GM10266 (cell line): ENCODE results near the gene SLC7A6OS.

Source experiments
- DNase-seq: peaks from one replicate; pipeline ENCODE4 v3.0.0; 2012; ENCODE audit errors: extremely low spot score
- TF ChIP-seq, protein P1 (sequence below): IDR thresholded peaks from 2 replicates; pipeline ENCODE4 v1.5.1; 2012; ENCODE audit warnings: mild to moderate bottlenecking, low read depth; ENCODE audit not compliant: control insufficient read depth, insufficient read depth; ENCODE audit errors: missing control alignments

Gene SLC7A6OS

DNA sequence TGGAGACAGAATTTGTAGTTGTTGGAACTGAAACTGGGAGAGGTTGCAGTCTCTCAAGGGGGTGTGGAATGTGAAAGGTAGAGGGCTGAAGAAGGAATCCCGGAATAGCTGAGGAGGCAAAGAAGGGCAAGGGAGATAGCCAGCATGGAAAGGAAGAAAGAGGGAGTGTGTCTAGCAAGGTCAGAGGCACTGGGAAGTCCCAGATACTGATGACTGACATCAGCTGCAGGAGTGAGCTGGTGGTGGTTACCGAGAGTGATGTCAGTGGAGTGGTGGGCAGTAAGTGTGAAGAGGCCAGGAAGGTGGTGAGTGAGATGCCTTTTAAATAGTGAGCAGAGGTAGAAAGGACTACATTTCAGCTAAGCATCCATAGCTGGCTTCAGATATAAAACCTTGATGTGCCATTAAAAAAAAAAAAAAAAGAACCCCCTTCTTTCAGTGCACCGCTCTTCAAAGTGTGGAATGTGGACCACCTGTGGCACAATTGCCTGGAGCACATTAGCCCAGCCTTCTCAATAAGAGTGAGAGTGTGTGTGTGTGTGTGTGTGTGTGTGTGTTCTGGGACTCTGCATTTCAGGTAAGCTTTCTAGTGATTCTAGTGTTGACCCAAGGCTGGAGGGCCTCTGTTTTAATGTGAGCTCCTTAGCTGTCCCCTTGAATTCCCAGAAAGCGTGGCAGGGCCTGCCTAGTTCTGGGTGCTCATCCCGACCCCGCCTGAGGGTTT lies 8.6 kb upstream of the SLC7A6OS start:
- TF ChIP-seq, protein P1, sequence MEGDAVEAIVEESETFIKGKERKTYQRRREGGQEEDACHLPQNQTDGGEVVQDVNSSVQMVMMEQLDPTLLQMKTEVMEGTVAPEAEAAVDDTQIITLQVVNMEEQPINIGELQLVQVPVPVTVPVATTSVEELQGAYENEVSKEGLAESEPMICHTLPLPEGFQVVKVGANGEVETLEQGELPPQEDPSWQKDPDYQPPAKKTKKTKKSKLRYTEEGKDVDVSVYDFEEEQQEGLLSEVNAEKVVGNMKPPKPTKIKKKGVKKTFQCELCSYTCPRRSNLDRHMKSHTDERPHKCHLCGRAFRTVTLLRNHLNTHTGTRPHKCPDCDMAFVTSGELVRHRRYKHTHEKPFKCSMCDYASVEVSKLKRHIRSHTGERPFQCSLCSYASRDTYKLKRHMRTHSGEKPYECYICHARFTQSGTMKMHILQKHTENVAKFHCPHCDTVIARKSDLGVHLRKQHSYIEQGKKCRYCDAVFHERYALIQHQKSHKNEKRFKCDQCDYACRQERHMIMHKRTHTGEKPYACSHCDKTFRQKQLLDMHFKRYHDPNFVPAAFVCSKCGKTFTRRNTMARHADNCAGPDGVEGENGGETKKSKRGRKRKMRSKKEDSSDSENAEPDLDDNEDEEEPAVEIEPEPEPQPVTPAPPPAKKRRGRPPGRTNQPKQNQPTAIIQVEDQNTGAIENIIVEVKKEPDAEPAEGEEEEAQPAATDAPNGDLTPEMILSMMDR = no peak
- DNase-seq = peak; percentile 80

DNA sequence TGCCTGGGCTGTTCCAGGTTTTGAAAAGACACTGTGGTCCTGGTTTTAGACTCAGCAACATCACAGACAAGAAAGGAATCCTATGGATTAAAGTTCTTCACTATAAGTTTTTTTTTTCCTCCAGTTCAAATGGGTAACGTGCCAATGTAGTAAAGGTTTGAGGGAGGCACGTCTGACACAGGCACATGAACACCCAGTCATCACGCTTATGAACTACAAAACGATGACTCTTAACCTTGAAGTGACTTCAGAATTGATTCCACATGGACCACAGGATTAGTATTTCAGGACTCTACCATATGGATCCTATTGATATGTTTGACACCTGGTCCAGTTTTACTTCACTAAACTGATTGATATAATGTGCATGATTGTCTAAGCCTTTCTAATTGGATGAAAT lies 2.4 kb upstream of the SLC7A6OS start:
- TF ChIP-seq, protein P1 = no peak

DNA sequence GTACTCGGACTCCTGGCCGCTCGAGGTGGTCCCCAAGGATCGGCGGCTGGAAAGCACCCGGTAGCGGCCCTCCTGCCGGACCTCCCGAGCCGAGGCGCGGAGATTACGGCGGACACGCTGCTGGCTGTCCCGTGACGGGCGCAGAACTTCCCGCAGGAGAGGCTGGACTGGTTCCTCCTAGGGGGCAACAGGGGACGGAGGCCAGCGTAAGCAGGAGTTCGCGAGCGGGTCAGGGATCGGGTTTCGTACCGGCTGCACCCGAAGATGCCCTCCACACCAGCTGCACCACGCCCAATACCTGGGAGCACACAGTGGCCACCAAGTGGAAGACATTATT lies 341 bp downstream of the SLC7A6OS start:
- TF ChIP-seq, protein P1 = no peak
- no peak for DNase-seq

More for the DNA sequence above, 2.4 kb upstream of the SLC7A6OS start:
- DNase-seq = no peak

DNA sequence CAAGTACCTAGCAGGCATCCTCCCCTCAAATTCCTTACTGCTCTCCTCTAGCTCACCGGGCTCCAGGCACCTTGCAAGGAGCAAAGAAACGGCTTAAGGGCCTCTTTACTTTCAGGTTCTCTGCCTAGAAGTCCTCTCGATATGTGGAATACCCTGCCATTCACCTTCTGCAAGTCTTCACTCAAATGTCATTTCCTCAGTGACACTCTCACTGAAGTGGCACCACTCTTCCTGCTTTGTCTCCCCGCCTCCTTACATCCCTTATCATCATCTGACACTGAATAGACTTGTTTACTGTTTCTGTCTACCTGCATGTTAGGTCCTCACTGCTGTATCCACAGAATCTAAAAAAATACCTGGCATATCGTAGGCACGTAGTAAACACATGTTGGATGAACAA lies 947 bp downstream of the SLC7A6OS start:
- DNase-seq = no peak
- TF ChIP-seq, protein P1 = no peak

DNA sequence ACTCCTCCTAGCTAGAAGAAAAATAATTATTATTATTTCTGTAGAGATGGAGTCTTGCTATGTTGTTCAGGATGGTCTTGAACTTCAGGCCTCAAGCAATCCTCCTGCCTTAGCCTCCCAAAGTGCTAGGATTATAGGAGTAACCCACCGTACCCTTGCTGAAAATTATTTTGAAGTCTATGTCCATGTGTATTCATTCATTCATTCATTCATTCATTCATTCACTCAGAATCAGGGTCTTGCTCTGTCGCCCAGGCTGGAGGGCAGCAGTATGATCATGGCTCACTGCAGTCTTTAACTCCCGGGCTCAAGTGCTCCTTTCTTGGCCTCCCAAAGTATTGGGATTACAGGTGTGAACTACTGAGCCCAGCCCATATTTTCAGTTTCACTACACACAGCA lies 4.1 kb downstream of the SLC7A6OS start:
- no peak for DNase-seq
- TF ChIP-seq, protein P1 = no peak

DNA sequence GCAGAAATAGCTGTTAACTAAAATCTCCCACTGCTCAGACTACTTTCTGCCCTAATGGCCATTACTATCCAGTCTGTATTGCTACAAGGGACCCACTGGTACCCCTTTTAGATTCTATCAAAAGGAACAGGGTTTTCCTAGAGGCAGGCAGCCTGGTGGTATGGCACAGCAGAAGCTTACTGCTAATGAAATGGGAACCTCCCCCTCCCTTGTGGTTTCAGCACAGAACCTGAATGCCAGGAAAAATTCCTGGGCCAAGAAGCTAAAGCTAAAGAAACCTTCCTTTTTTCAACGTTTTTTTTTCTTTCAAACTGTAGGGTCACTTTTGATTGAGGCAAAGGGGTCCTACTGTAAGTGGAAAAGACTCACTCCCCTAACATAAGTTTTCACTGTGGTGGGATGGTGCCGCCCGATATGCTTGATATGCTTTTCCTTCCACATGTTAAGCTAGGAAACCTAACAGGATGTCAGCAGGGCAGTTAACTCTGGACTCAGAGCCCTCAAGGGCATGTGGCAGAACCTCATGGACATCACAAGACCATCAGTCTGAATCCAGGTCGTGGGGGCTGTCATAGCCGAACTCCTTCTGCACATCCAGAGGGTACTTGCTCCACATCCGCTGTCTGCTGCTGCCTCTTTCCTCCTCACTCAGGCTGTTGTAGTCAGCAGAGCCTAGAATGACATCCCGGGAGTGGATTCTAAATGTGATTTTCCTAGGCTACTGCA lies 9.8 kb downstream of the SLC7A6OS start:
- no peak for DNase-seq
- TF ChIP-seq, protein P1 = no peak
